ENCODE measurements around the gene SMARCE1. TPM values are rescaled to one million over a fixed set of nuclear protein-coding genes. Genes with fewer than 3 reads are reported as not detected.

SMARCE1 gene
- total and polyA plus RNA-seq, 5 donors from 2014 or later: 76.9 to 228 (median 173) TPM

GRCh38 chr17:40623419-40624210, 24.0 kb downstream of the SMARCE1 start:
- H3K4me3 ChIP-seq (ENCODE audit: low read depth, low read length): no peak overlapping the region
- DNase-seq: no peak
- peaks cover under 1% of the 10 kb centered on the region for H3K36me3 Mint-ChIP-seq
- no peaks in the 10 kb centered on the region for H3K9me3 Mint-ChIP-seq
- peaks cover 12% of the 10 kb centered on the region for H3K36me3 ChIP-seq (ENCODE audit: control insufficient read depth, insufficient read depth, low read length)
- H3K4me1 Mint-ChIP-seq: peaks cover 27 to 63% (median 44%) of the 10 kb centered on the region in 4 donors
- H3K4me3 Mint-ChIP-seq: peak overlapping the region in 1 of 4 donors; percentile 13
- H3K4me1 ChIP-seq (ENCODE audit: control insufficient read depth, insufficient read depth, low read length, poor library complexity, severe bottlenecking): peaks cover 50% of the 10 kb centered on the region
- H3K27ac ChIP-seq (ENCODE audit: insufficient read depth, low read length, poor library complexity, severe bottlenecking): peak overlapping the region; percentile 5
- peak overlapping the region in 2 of 3 donors; percentile 20 to 76 for H3K27ac Mint-ChIP-seq
- H3K27me3 Mint-ChIP-seq: no peaks in the 10 kb centered on the region
- H3K9me3 ChIP-seq (ENCODE audit: control insufficient read depth in 2 of 2, low read length in 2 of 2): no peaks in the 10 kb centered on the region
- H3K27me3 ChIP-seq (ENCODE audit: control insufficient read depth, insufficient read depth, low read length): no peaks in the 10 kb centered on the region
- no peak for ATAC-seq (ENCODE audit: low read depth in 2 of 2)

GRCh38 chr17:40622509-40622928, 25.1 kb downstream of the SMARCE1 start:
- Histone ChIP-seq H3K36me3 (ENCODE audit: control insufficient read depth, insufficient read depth, low read length) (peaks cover 4% of the 10 kb centered on the region), H3K9me3 (ENCODE audit: control insufficient read depth in 2 of 2, low read length in 2 of 2) (no peaks in the 10 kb centered on the region), H3K4me3 (ENCODE audit: low read depth, low read length) (peak overlapping the region; percentile 42), H3K27me3 (ENCODE audit: control insufficient read depth, insufficient read depth, low read length) (no peaks in the 10 kb centered on the region), H3K27ac (ENCODE audit: insufficient read depth, low read length, poor library complexity, severe bottlenecking) (peak overlapping the region; percentile 24), H3K4me1 (ENCODE audit: control insufficient read depth, insufficient read depth, low read length, poor library complexity, severe bottlenecking) (peaks cover 50% of the 10 kb centered on the region)
- H3K4me1 Mint-ChIP-seq: peaks cover 27 to 63% (median 44%) of the 10 kb centered on the region in 4 donors
- peak overlapping the region; percentile 37 to 77 (median 76) for H3K27ac Mint-ChIP-seq
- H3K36me3 Mint-ChIP-seq: no peaks in the 10 kb centered on the region
- no peaks in the 10 kb centered on the region for H3K27me3 Mint-ChIP-seq
- ATAC-seq (ENCODE audit: low read depth in 2 of 2): peak; percentile 67
- peak in 2 of 3 donors; percentile 40 to 70 for DNase-seq
- peak overlapping the region in 3 of 4 donors; percentile 6 to 52 (median 18) for H3K4me3 Mint-ChIP-seq
- no peaks in the 10 kb centered on the region for H3K9me3 Mint-ChIP-seq

- Mint-ChIP-seq H3K4me1 (peaks cover 27 to 67% (median 43%) of the 10 kb centered on the region in 4 donors), H3K9me3 (no peaks in the 10 kb centered on the region), H3K27me3 (no peaks in the 10 kb centered on the region), H3K4me3 (no peak overlapping the region), H3K36me3 (no peaks in the 10 kb centered on the region), H3K27ac (peak overlapping the region in 1 of 3 donors; percentile 25)
- peaks cover 50% of the 10 kb centered on the region for H3K4me1 ChIP-seq (ENCODE audit: control insufficient read depth, insufficient read depth, low read length, poor library complexity, severe bottlenecking)
- H3K9me3 ChIP-seq (ENCODE audit: control insufficient read depth in 2 of 2, low read length in 2 of 2): no peaks in the 10 kb centered on the region
- no peaks in the 10 kb centered on the region for H3K36me3 ChIP-seq (ENCODE audit: control insufficient read depth, insufficient read depth, low read length)
- DNase-seq (no peak), ATAC-seq (ENCODE audit: low read depth in 2 of 2) (no peak)
- no peak overlapping the region for H3K27ac ChIP-seq (ENCODE audit: insufficient read depth, low read length, poor library complexity, severe bottlenecking)
- no peaks in the 10 kb centered on the region for H3K27me3 ChIP-seq (ENCODE audit: control insufficient read depth, insufficient read depth, low read length)
- no peak overlapping the region for H3K4me3 ChIP-seq (ENCODE audit: low read depth, low read length)
These were observed 26.0 kb downstream of the SMARCE1 start for GRCh38 chr17:40621578-40621977.

GRCh38 chr17:40621019-40621418, 26.6 kb downstream of the SMARCE1 start:
- Histone ChIP-seq H3K36me3 (ENCODE audit: control insufficient read depth, insufficient read depth, low read length) (no peaks in the 10 kb centered on the region), H3K27me3 (ENCODE audit: control insufficient read depth, insufficient read depth, low read length) (no peaks in the 10 kb centered on the region), H3K9me3 (ENCODE audit: control insufficient read depth in 2 of 2, low read length in 2 of 2) (no peaks in the 10 kb centered on the region), H3K4me1 (ENCODE audit: control insufficient read depth, insufficient read depth, low read length, poor library complexity, severe bottlenecking) (peaks cover 50% of the 10 kb centered on the region), H3K4me3 (ENCODE audit: low read depth, low read length) (no peak overlapping the region), H3K27ac (ENCODE audit: insufficient read depth, low read length, poor library complexity, severe bottlenecking) (no peak overlapping the region)
- no peaks in the 10 kb centered on the region for H3K36me3 Mint-ChIP-seq
- H3K9me3 Mint-ChIP-seq: no peaks in the 10 kb centered on the region
- H3K27me3 Mint-ChIP-seq: no peaks in the 10 kb centered on the region
- DNase-seq (no peak), ATAC-seq (ENCODE audit: low read depth in 2 of 2) (no peak)
- H3K27ac Mint-ChIP-seq: peak overlapping the region in 1 of 3 donors; percentile 52
- peak overlapping the region in 3 of 4 donors; percentile 31 to 43 (median 36) for H3K4me3 Mint-ChIP-seq
- H3K4me1 Mint-ChIP-seq: peaks cover 27 to 70% (median 43%) of the 10 kb centered on the region in 4 donors

- DNase-seq: no peak
- no peaks in the 10 kb centered on the region for H3K9me3 ChIP-seq (ENCODE audit: control insufficient read depth in 2 of 2, low read length in 2 of 2)
- H3K27ac Mint-ChIP-seq: peak overlapping the region; percentile 52 to 96 (median 90)
- no peaks in the 10 kb centered on the region for H3K9me3 Mint-ChIP-seq
- H3K36me3 Mint-ChIP-seq: no peaks in the 10 kb centered on the region
- H3K4me3 ChIP-seq (ENCODE audit: low read depth, low read length): no peak overlapping the region
- H3K27ac ChIP-seq (ENCODE audit: insufficient read depth, low read length, poor library complexity, severe bottlenecking): peak overlapping the region; percentile 63
- no peak for ATAC-seq (ENCODE audit: low read depth in 2 of 2)
- no peaks in the 10 kb centered on the region for H3K27me3 ChIP-seq (ENCODE audit: control insufficient read depth, insufficient read depth, low read length)
- peak overlapping the region in 3 of 4 donors; percentile 59 to 80 (median 77) for H3K4me3 Mint-ChIP-seq
- H3K36me3 ChIP-seq (ENCODE audit: control insufficient read depth, insufficient read depth, low read length): no peaks in the 10 kb centered on the region
- H3K4me1 ChIP-seq (ENCODE audit: control insufficient read depth, insufficient read depth, low read length, poor library complexity, severe bottlenecking): peaks cover 55% of the 10 kb centered on the region
- H3K27me3 Mint-ChIP-seq: no peaks in the 10 kb centered on the region
- H3K4me1 Mint-ChIP-seq: peaks cover 19 to 73% (median 36%) of the 10 kb centered on the region in 4 donors
These were observed 28.6 kb downstream of the SMARCE1 start for GRCh38 chr17:40618754-40619625.

GRCh38 chr17:40617678-40618240, 29.9 kb downstream of the SMARCE1 start:
- H3K9me3 Mint-ChIP-seq: no peaks in the 10 kb centered on the region
- H3K27ac ChIP-seq (ENCODE audit: insufficient read depth, low read length, poor library complexity, severe bottlenecking): no peak overlapping the region
- ATAC-seq (ENCODE audit: low read depth in 2 of 2) (no peak), DNase-seq (no peak)
- no peaks in the 10 kb centered on the region for H3K27me3 ChIP-seq (ENCODE audit: control insufficient read depth, insufficient read depth, low read length)
- H3K36me3 ChIP-seq (ENCODE audit: control insufficient read depth, insufficient read depth, low read length): no peaks in the 10 kb centered on the region
- no peak overlapping the region for H3K4me3 ChIP-seq (ENCODE audit: low read depth, low read length)
- no peaks in the 10 kb centered on the region for H3K27me3 Mint-ChIP-seq
- H3K9me3 ChIP-seq (ENCODE audit: control insufficient read depth in 2 of 2, low read length in 2 of 2): no peaks in the 10 kb centered on the region
- H3K27ac Mint-ChIP-seq: no peak overlapping the region
- no peaks in the 10 kb centered on the region for H3K36me3 Mint-ChIP-seq
- peaks cover 20 to 78% (median 37%) of the 10 kb centered on the region in 4 donors for H3K4me1 Mint-ChIP-seq
- H3K4me1 ChIP-seq (ENCODE audit: control insufficient read depth, insufficient read depth, low read length, poor library complexity, severe bottlenecking): peaks cover 58% of the 10 kb centered on the region
- no peak overlapping the region for H3K4me3 Mint-ChIP-seq

GRCh38 chr17:40616592-40616991, 31.0 kb downstream of the SMARCE1 start:
- DNase-seq: no peak
- H3K4me3 Mint-ChIP-seq: peak overlapping the region in 3 of 4 donors; percentile 37 to 86 (median 46)
- no peaks in the 10 kb centered on the region for H3K9me3 Mint-ChIP-seq
- ATAC-seq (ENCODE audit: low read depth in 2 of 2): no peak
- no peaks in the 10 kb centered on the region for H3K36me3 Mint-ChIP-seq
- peaks cover 15 to 77% (median 36%) of the 10 kb centered on the region in 4 donors for H3K4me1 Mint-ChIP-seq
- H3K27ac ChIP-seq (ENCODE audit: insufficient read depth, low read length, poor library complexity, severe bottlenecking): peak overlapping the region; percentile 98
- H3K9me3 ChIP-seq (ENCODE audit: control insufficient read depth in 2 of 2, low read length in 2 of 2): no peaks in the 10 kb centered on the region
- H3K36me3 ChIP-seq (ENCODE audit: control insufficient read depth, insufficient read depth, low read length): no peaks in the 10 kb centered on the region
- H3K27me3 ChIP-seq (ENCODE audit: control insufficient read depth, insufficient read depth, low read length): no peaks in the 10 kb centered on the region
- H3K4me1 ChIP-seq (ENCODE audit: control insufficient read depth, insufficient read depth, low read length, poor library complexity, severe bottlenecking): peaks cover 58% of the 10 kb centered on the region
- H3K27ac Mint-ChIP-seq: peak overlapping the region; percentile 92 to 99 (median 97)
- no peaks in the 10 kb centered on the region for H3K27me3 Mint-ChIP-seq
- no peak overlapping the region for H3K4me3 ChIP-seq (ENCODE audit: low read depth, low read length)

All from CD4-positive, CD25-positive, alpha-beta regulatory T cell (primary cell).